Naive thymus-derived CD4-positive, alpha-beta T cell (primary cell): ENCODE measurements around the gene OPN3. TPM values are rescaled to one million over a fixed set of nuclear protein-coding genes. Genes with fewer than 3 reads are reported as not detected.

ENCODE experiments used
- ATAC-seq: fragments of 150-1000 bp; cut with Tn5 transposase; 2 replicates; pipeline ENCODE4 v1.10.0; 2021; ENCODE audit warnings: mild to moderate bottlenecking, moderate library complexity
- CTCF ChIA-PET: fragments of 350-600 bp; sonication (Branson Sonifier 250); formaldehyde crosslinking; loops from one replicate; lab custom pipeline; 2021; ENCODE audit warnings: antibody characterized with exemption; lab: Charles Lee
- POLR2A ChIA-PET: fragments of 350-600 bp; sonication (Branson Sonifier 250); formaldehyde crosslinking; loops from one replicate; lab custom pipeline; 2021; ENCODE audit warnings: antibody characterized with exemption, inconsistent platforms; lab: Charles Lee
- DNase-seq, 9 donors: peaks; one replicate each; pipeline versions ENCODE4 v3.0.0 to v3.0.0-alpha.2; 2020 to 2022; ENCODE audit warnings: mixed read lengths in 1 of 9
- H3K27ac ChIP-seq: one replicate; pipeline ENCODE4 v1.7.0; 2013; ENCODE audit warnings: mild to moderate bottlenecking, low read depth, low read length, moderate library complexity
- H3K27me3 ChIP-seq, 2 donors: one replicate each; pipeline ENCODE4 v1.7.0; 2013; ENCODE audit warnings: low read length in 2 of 2, mild to moderate bottlenecking in 2 of 2, moderate library complexity in 2 of 2; ENCODE audit not compliant: control insufficient read depth in 2 of 2, insufficient read depth in 2 of 2
- H3K36me3 ChIP-seq, 3 experiments: 1 replicate in 2 of 3; 2 replicates in 1 of 3; pipeline ENCODE4 v1.7.0; 2013; ENCODE audit warnings: low read length in 3 of 3, mild to moderate bottlenecking in 3 of 3, moderate library complexity in 1 of 3; ENCODE audit not compliant: insufficient read depth in 3 of 3, control insufficient read depth in 2 of 3
- H3K4me1 ChIP-seq, 2 donors: one replicate each; pipeline ENCODE4 v1.7.0; 2013; ENCODE audit warnings: low read length in 2 of 2, mild to moderate bottlenecking in 2 of 2, moderate library complexity in 1 of 2; ENCODE audit not compliant: control insufficient read depth in 2 of 2, insufficient read depth in 2 of 2
- H3K4me3 ChIP-seq: 2 replicates; pipeline ENCODE4 v1.7.0; 2013; ENCODE audit warnings: mild to moderate bottlenecking, low read length
- H3K9me3 ChIP-seq, 3 experiments: 1 replicate in 2 of 3; 2 replicates in 1 of 3; pipeline ENCODE4 v1.7.0; 2013; ENCODE audit warnings: low read length in 3 of 3; ENCODE audit not compliant: control insufficient read depth in 2 of 3
- H3K27ac Mint-ChIP-seq, 9 donors: one replicate each; pipeline ENCODE4 v1.8.0; 2020 to 2022; ENCODE audit warnings: mixed read lengths in 9 of 9, mild to moderate bottlenecking in 8 of 9, moderate library complexity in 5 of 9, inconsistent platforms in 2 of 9
- H3K27me3 Mint-ChIP-seq, 5 donors: one replicate each; pipeline ENCODE4 v1.8.0; 2021 to 2022; ENCODE audit warnings: mixed read lengths in 5 of 5, mild to moderate bottlenecking in 1 of 5
- H3K36me3 Mint-ChIP-seq, 5 donors: one replicate each; pipeline ENCODE4 v1.8.0; 2020 to 2022; ENCODE audit warnings: mixed read lengths in 5 of 5, mild to moderate bottlenecking in 3 of 5, inconsistent platforms in 1 of 5
- H3K4me1 Mint-ChIP-seq, 7 donors: one replicate each; pipeline ENCODE4 v1.8.0; 2020 to 2022; ENCODE audit warnings: mixed read lengths in 7 of 7, mild to moderate bottlenecking in 3 of 7, inconsistent platforms in 1 of 7
- H3K4me3 Mint-ChIP-seq, 10 donors: one replicate each; pipeline ENCODE4 v1.8.0; 2020 to 2022; ENCODE audit warnings: mild to moderate bottlenecking in 10 of 10, mixed read lengths in 10 of 10, moderate library complexity in 6 of 10, inconsistent platforms in 2 of 10
- H3K9me3 Mint-ChIP-seq, 11 donors: one replicate each; pipeline ENCODE4 v1.8.0; 2020 to 2022; ENCODE audit warnings: mixed read lengths in 11 of 11, mild to moderate bottlenecking in 4 of 11, inconsistent platforms in 1 of 11, moderate library complexity in 1 of 11
- intact Hi-C, 2 donors: fragments of 100-400 bp; cut with micrococcal nuclease; formaldehyde crosslinking; loops; one replicate each; pipeline ENCODE4 v1.15.1; 2023
- polyA plus RNA-seq, 2 donors: library from polyadenylated mRNA; unstranded; fragments of 300-500 nt; fragmentation: Illumina TruSeq; gene quantifications; one replicate each; pipeline ENCODE4 v1.2.3, GENCODE V29; 2021
- total RNA-seq, 6 experiments: library from RNA in 5 of 6; stranded (reverse) in 5 of 6; gene quantifications; 1 replicate in 5 of 6; 2 replicates in 1 of 6; pipeline ENCODE4 v1.2.3 and lab custom pipeline; 2021 to 2026

The OPN3 gene
- total and polyA plus RNA-seq, 7 experiments from 2014 or later, result 3.6 to 32.7 (median 10.9) TPM

GRCh38 chr1:241574154-241574553 is 66.0 kb downstream of the OPN3 start:
- no peak for ATAC-seq
- no peaks in the 10 kb centered on the region for H3K36me3 ChIP-seq
- peaks cover 3 to 45% (median 23%) of the 10 kb centered on the region in 11 donors for H3K9me3 Mint-ChIP-seq
- ChIA-PET CTCF (interaction anchor here (0.8 kb wide), 1 partner anchor 88 kb away, joined by 3 read pairs; no protein-coding TSS in a partner anchor), POLR2A (no interaction called here)
- intact Hi-C loops, result no loop called here
- no peak overlapping the region for H3K27ac Mint-ChIP-seq
- no peak for DNase-seq
- no peak overlapping the region for H3K4me3 Mint-ChIP-seq
- no peak overlapping the region for H3K27ac ChIP-seq
- no peaks in the 10 kb centered on the region for H3K27me3 ChIP-seq
- peaks cover 14 to 52% (median 36%) of the 10 kb centered on the region in 5 donors for H3K27me3 Mint-ChIP-seq
- no peak overlapping the region for H3K4me3 ChIP-seq
- H3K9me3 ChIP-seq, result no peaks in the 10 kb centered on the region
- peaks cover 0 to 2% (median 0%) of the 10 kb centered on the region in 7 donors for H3K4me1 Mint-ChIP-seq
- H3K4me1 ChIP-seq, result no peaks in the 10 kb centered on the region
- peaks cover 0 to 12% (median 7%) of the 10 kb centered on the region in 5 donors for H3K36me3 Mint-ChIP-seq

- CTCF ChIA-PET, result no interaction called here
Measured at GRCh38 chr1:241569848-241570247, 70.3 kb downstream of the OPN3 start.

DNA sequence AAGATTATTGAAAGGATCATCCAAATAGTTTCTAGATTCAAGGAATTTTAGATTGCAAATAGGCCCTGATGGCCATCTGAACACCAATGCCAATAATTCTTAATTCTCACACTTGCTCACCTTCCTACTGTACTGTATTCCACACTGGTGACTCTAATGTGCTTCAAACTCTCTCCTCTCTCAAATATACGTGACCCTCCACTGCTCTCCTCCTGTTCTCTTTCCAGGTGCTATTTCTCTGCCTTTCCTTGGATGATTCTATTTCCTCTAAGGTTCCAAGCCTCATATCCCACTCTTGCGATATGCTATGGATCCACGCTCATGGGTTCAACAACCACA is 79.4 kb downstream of the OPN3 start:
- Histone ChIP-seq H3K27me3 (no peaks in the 10 kb centered on the region), H3K27ac (no peak overlapping the region), H3K36me3 (no peaks in the 10 kb centered on the region), H3K9me3 (no peaks in the 10 kb centered on the region), H3K4me1 (no peaks in the 10 kb centered on the region), H3K4me3 (no peak overlapping the region)
- CTCF ChIA-PET, result interaction anchor here (0.6 kb wide), 1 partner anchor 32 kb away, joined by 3 read pairs; no protein-coding TSS in a partner anchor
- POLR2A ChIA-PET, result no interaction called here
- no peaks in the 10 kb centered on the region for H3K4me1 Mint-ChIP-seq
- no peak overlapping the region for H3K27ac Mint-ChIP-seq
- DNase-seq (no peak), ATAC-seq (no peak)
- no peaks in the 10 kb centered on the region for H3K9me3 Mint-ChIP-seq
- intact Hi-C loops, result no loop called here
- peaks cover 0 to 2% (median 0%) of the 10 kb centered on the region in 5 donors for H3K27me3 Mint-ChIP-seq
- no peaks in the 10 kb centered on the region for H3K36me3 Mint-ChIP-seq
- H3K4me3 Mint-ChIP-seq, result no peak overlapping the region

More at GRCh38 chr1:241569848-241570247, 70.3 kb downstream of the OPN3 start:
- Mint-ChIP-seq H3K4me3 (no peak overlapping the region), H3K27ac (no peak overlapping the region), H3K9me3 (peaks cover 0 to 12% (median 0%) of the 10 kb centered on the region in 11 donors), H3K36me3 (peaks cover 0 to 5% (median 2%) of the 10 kb centered on the region in 5 donors), H3K4me1 (no peaks in the 10 kb centered on the region), H3K27me3 (peaks cover 0 to 24% (median 12%) of the 10 kb centered on the region in 5 donors)
- POLR2A ChIA-PET, result no interaction called here
- intact Hi-C loops, result no loop called here
- H3K9me3 ChIP-seq, result no peaks in the 10 kb centered on the region
- no peak for DNase-seq
- H3K4me1 ChIP-seq, result no peaks in the 10 kb centered on the region
- no peaks in the 10 kb centered on the region for H3K36me3 ChIP-seq
- no peaks in the 10 kb centered on the region for H3K27me3 ChIP-seq
- H3K27ac ChIP-seq, result no peak overlapping the region
- ATAC-seq, result no peak
- H3K4me3 ChIP-seq, result no peak overlapping the region

DNA sequence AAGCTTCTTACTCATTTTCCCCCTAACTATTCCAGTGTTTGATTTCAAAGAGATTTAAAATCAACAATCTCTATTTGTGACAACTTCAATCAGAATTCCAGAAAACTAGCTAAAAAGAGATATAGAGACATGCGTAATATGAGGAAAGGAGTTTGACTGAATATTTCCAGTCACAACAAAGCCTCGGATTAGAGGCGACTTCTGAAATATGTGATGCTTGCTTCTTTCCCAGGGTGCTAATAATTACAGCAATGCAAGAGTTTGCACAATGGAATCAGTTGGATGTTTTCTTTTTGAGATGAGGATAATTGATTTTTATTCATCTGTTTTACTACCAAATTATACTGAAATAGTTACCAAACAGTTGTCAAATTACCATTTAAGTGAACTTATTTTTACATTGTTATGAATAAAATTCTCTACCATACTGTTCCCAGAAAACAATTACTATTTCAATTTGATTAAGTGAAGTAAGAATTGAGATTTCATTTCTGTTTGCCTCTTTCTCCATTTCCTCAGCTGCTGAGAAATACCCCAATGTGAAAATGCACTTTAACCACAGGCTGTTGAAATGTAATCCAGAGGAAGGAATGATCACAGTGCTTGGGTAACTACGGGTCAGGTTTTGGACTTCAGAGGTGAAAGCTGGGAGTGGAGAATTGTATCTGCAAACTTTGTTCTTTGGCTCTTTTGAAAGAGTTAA is 79.9 kb downstream of the OPN3 start:
- H3K4me1 ChIP-seq, result no peaks in the 10 kb centered on the region
- no peak overlapping the region for H3K4me3 ChIP-seq
- ATAC-seq (no peak), DNase-seq (no peak)
- H3K36me3 ChIP-seq, result no peaks in the 10 kb centered on the region
- H3K27ac ChIP-seq, result no peak overlapping the region
- Mint-ChIP-seq H3K36me3 (no peaks in the 10 kb centered on the region), H3K27me3 (peaks cover 0 to 2% (median 0%) of the 10 kb centered on the region in 5 donors), H3K9me3 (no peaks in the 10 kb centered on the region), H3K27ac (no peak overlapping the region), H3K4me1 (no peaks in the 10 kb centered on the region), H3K4me3 (no peak overlapping the region)
- CTCF ChIA-PET, result interaction anchor here (0.6 to 0.9 kb wide), 3 partner anchors 32 to 1822 kb away, joined by 3 read pairs; no protein-coding TSS in a partner anchor
- POLR2A ChIA-PET, result no interaction called here
- H3K27me3 ChIP-seq, result no peaks in the 10 kb centered on the region
- intact Hi-C loops, result no loop called here
- no peaks in the 10 kb centered on the region for H3K9me3 ChIP-seq

- peaks cover 0 to 2% (median 0%) of the 10 kb centered on the region in 5 donors for H3K27me3 Mint-ChIP-seq
- H3K9me3 ChIP-seq, result no peaks in the 10 kb centered on the region
- no peak overlapping the region for H3K4me3 ChIP-seq
- no peak for DNase-seq
- H3K27me3 ChIP-seq, result no peaks in the 10 kb centered on the region
- H3K27ac ChIP-seq, result no peak overlapping the region
- ChIA-PET POLR2A (no interaction called here), CTCF (no interaction called here)
- peaks cover 0 to 3% (median 0%) of the 10 kb centered on the region in 11 donors for H3K9me3 Mint-ChIP-seq
- peaks cover 0 to 1% (median 0%) of the 10 kb centered on the region in 5 donors for H3K36me3 Mint-ChIP-seq
- H3K4me3 Mint-ChIP-seq, result no peak overlapping the region
- no peak overlapping the region for H3K27ac Mint-ChIP-seq
- intact Hi-C loops, result no loop called here
- no peak for ATAC-seq
- H3K4me1 Mint-ChIP-seq, result peaks cover 0 to 7% (median 2%) of the 10 kb centered on the region in 7 donors
- no peaks in the 10 kb centered on the region for H3K4me1 ChIP-seq
- no peaks in the 10 kb centered on the region for H3K36me3 ChIP-seq
Measured at GRCh38 chr1:241557551-241558193, 82.5 kb downstream of the OPN3 start.

DNA sequence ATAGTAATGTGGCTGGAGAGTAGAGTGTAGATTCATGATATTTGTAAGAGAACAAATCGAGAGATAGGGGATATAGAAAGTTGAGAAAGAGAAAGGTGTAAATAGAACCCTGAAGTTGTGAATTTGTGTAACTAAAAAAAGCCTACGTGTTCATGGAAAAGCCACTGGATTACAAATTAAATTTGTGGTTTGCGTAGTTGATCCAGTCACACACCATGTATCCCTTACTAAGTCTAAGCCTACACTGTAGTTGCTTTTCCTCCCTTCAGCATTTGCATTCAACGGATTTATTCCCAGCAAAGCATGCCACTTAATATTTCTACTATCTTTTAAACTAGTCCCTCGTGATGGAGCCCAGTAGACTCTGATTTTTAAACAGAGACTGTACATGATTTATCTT is 83.1 kb downstream of the OPN3 start:
- intact Hi-C loops, result no loop called here
- no peak overlapping the region for H3K27ac Mint-ChIP-seq
- no peak for DNase-seq
- Histone ChIP-seq H3K4me1 (peaks cover 0 to 5% of the 10 kb centered on the region in 2 donors), H3K9me3 (no peaks in the 10 kb centered on the region), H3K27ac (no peak overlapping the region), H3K27me3 (no peaks in the 10 kb centered on the region), H3K36me3 (no peaks in the 10 kb centered on the region), H3K4me3 (no peak overlapping the region)
- no peak for ATAC-seq
- CTCF ChIA-PET, result no interaction called here
- H3K36me3 Mint-ChIP-seq, result peaks cover 0 to 2% (median 0%) of the 10 kb centered on the region in 5 donors
- no peak overlapping the region for H3K4me3 Mint-ChIP-seq
- peaks cover 2 to 14% (median 7%) of the 10 kb centered on the region in 7 donors for H3K4me1 Mint-ChIP-seq
- POLR2A ChIA-PET, result no interaction called here
- peaks cover 0 to 5% (median 0%) of the 10 kb centered on the region in 11 donors for H3K9me3 Mint-ChIP-seq
- H3K27me3 Mint-ChIP-seq, result peaks cover 0 to 2% (median 0%) of the 10 kb centered on the region in 5 donors
